Measurements from ENCODE around the gene TXNDC15.
"Not testable (repeated sequence)": the region's sequence is repeated elsewhere in the genome, so short reads cannot be mapped to it uniquely, and the experiment has no call there.

Gene TXNDC15

DNA sequence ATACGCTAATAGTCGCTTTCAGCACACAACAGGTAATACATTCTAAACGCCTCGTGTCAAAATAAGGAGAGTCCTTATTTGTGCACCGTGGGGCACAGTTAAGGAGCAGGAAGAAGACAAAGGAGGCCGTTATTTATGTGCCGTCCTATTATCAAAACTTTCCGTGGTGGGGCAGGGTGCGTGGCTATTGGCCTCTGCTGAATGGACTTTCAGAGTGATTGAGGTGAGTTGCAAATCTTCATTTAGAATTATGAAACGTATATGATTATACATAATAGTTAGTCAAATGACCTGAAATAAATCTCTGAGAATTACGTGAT is 27.6 kb upstream of the TXNDC15 start:
- Histone ChIP-seq H3K9me3 (ENCODE audit: control insufficient read depth, low read length) (no peaks in the 10 kb centered on the region), H3K4me1 (ENCODE audit: control insufficient read depth, insufficient read depth, low read length) (peaks cover 16% of the 10 kb centered on the region), H3K4me3 (ENCODE audit: low read length) (peak overlapping the region; percentile 43), H3K27me3 (ENCODE audit: control insufficient read depth, insufficient read depth, low read length) (no peaks in the 10 kb centered on the region), H3K36me3 (ENCODE audit: control insufficient read depth, insufficient read depth, low read length) (no peaks in the 10 kb centered on the region), H3K9ac (ENCODE audit: low read length) (peak overlapping the region; percentile 36)

DNA sequence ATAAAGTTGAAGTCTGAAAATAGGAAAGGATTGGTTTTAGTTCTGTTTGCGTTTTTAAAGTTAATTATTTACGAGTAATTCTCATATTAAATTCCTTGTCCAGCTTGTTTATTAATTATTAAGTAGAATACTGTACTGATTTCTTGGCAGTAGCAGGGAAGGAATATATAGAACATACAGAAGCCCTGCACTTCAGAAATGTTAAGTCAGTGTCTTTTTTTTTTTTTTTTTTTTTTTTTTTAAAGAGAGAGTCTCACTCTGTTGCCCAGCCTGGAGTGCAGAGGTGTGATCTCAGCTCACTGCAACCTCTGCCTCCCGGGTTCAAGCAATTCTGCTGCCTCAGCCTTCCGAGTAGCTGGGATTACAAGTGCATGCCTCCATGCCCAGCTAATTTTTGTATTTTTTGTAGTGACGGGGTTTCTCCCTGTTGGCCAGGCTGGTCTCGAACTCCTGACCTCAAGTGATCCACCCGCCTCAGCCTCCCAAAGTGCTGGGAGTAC is 24.7 kb upstream of the TXNDC15 start:
- H3K9me3 ChIP-seq (ENCODE audit: control insufficient read depth, low read length); H3K4me3 ChIP-seq (ENCODE audit: low read length); H3K36me3 ChIP-seq (ENCODE audit: control insufficient read depth, insufficient read depth, low read length); H3K9ac ChIP-seq (ENCODE audit: low read length); H3K27me3 ChIP-seq (ENCODE audit: control insufficient read depth, insufficient read depth, low read length): not testable (repeated sequence)
- H3K4me1 ChIP-seq (ENCODE audit: control insufficient read depth, insufficient read depth, low read length), result peaks cover 16% of the 10 kb centered on the region

GRCh38 chr5:134851307-134851923 is 22.8 kb upstream of the TXNDC15 start:
- peaks cover 16% of the 10 kb centered on the region for H3K4me1 ChIP-seq (ENCODE audit: control insufficient read depth, insufficient read depth, low read length)
- no peaks in the 10 kb centered on the region for H3K27me3 ChIP-seq (ENCODE audit: control insufficient read depth, insufficient read depth, low read length)
- no peaks in the 10 kb centered on the region for H3K9me3 ChIP-seq (ENCODE audit: control insufficient read depth, low read length)
- H3K4me3 ChIP-seq (ENCODE audit: low read length), result no peak overlapping the region
- no peak overlapping the region for H3K9ac ChIP-seq (ENCODE audit: low read length)
- peaks cover 6% of the 10 kb centered on the region for H3K36me3 ChIP-seq (ENCODE audit: control insufficient read depth, insufficient read depth, low read length)

- not testable (repeated sequence) for H3K36me3 ChIP-seq (ENCODE audit: control insufficient read depth, insufficient read depth, low read length); H3K4me3 ChIP-seq (ENCODE audit: low read length)
These were observed 17.7 kb upstream of the TXNDC15 start for GRCh38 chr5:134856465-134856864.

DNA sequence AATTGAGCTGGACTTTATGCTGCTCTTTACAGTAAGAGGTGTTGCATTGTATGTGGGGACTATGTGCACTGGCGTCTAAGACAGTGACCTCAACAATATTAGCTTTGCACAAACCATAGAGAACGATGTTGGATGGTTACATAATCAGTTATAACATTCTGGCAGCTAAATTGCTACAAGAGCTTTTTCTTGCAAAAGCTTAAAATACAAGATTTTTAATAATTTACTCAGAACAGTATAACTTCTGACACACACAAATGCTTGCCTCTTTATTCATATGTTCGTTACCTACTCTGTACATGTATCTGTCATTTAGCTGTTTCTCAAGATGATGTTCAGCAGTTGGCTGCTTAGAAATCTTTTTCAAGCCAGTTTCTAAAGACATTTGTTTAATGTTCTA is 16.8 kb upstream of the TXNDC15 start:
- Histone ChIP-seq H3K27me3 (ENCODE audit: control insufficient read depth, insufficient read depth, low read length) (no peaks in the 10 kb centered on the region), H3K4me3 (ENCODE audit: low read length) (no peak overlapping the region), H3K36me3 (ENCODE audit: control insufficient read depth, insufficient read depth, low read length) (peaks cover 6% of the 10 kb centered on the region), H3K9ac (ENCODE audit: low read length) (no peak overlapping the region), H3K9me3 (ENCODE audit: control insufficient read depth, low read length) (no peaks in the 10 kb centered on the region), H3K4me1 (ENCODE audit: control insufficient read depth, insufficient read depth, low read length) (no peaks in the 10 kb centered on the region)

More at GRCh38 chr5:134856465-134856864, 17.7 kb upstream of the TXNDC15 start:
- not testable (repeated sequence) for H3K27me3 ChIP-seq (ENCODE audit: control insufficient read depth, insufficient read depth, low read length); H3K4me1 ChIP-seq (ENCODE audit: control insufficient read depth, insufficient read depth, low read length); H3K9me3 ChIP-seq (ENCODE audit: control insufficient read depth, low read length); H3K9ac ChIP-seq (ENCODE audit: low read length)

DNA sequence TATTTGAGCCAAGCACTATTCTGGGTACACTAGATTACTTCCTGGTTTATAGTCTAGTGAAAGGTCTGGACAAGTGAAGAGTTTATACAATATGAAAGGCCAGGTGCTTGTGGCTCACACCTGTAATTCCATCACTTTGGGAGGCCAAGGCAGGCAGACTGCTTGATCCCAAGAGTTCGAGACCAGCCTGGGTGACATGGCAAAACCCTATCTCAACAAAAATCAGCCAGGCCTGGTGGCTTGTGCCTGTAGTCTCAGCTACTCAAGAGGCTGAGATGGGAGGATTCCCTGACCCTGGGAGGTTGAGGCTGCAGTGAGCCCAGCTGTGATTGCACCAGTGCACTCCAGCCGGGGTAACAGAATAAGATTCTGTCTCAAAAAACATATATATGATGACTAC is 9.5 kb upstream of the TXNDC15 start:
- Histone ChIP-seq H3K36me3 (ENCODE audit: control insufficient read depth, insufficient read depth, low read length) (no peaks in the 10 kb centered on the region), H3K9me3 (ENCODE audit: control insufficient read depth, low read length) (no peaks in the 10 kb centered on the region), H3K4me1 (ENCODE audit: control insufficient read depth, insufficient read depth, low read length) (no peaks in the 10 kb centered on the region), H3K9ac (ENCODE audit: low read length) (no peak overlapping the region), H3K27me3 (ENCODE audit: control insufficient read depth, insufficient read depth, low read length) (no peaks in the 10 kb centered on the region), H3K4me3 (ENCODE audit: low read length) (no peak overlapping the region)

GRCh38 chr5:134873494-134873893 is 677 bp upstream of the TXNDC15 start:
- H3K27me3 ChIP-seq (ENCODE audit: control insufficient read depth, insufficient read depth, low read length), result no peaks in the 10 kb centered on the region

DNA sequence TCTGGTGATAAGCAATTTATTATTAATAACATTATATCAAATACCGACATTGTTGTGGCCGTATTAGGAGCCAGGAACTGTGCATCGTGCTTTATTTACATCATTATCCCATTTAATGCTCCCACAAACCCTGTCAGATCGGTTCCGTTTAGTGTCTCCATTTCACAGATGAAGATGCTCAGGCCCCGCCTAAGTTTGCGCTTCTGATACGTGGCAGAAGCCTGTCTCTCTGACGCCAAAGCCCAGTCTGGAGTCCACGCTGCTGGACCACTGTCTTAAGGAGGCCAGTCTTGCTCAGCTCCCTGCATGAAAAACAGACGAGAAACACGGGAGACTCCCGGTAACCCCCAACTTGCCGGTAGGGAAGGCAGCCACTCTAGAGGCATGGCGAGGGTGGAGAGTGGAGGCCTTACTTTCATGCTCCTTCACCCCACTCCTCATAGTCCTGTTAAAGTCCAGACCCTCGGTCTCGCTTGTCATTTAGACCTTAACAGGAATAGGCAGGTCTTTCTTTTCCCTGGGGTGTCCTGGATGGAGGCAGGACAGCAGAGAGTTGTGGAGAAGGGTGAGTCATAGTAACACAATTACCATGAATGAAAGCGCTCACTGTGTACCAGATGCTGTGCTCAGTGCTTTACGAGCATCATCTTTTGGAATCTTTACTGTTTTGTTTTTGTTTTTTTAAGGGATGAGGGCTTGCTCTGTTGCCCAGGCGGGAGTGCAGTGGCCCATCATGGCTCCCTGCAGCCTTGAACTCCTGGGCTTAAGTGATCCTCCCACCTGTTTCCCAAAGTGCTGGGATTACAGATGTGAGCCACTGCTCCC is 872 bp downstream of the TXNDC15 start:
- Histone ChIP-seq H3K4me3 (ENCODE audit: low read length) (peak overlapping the region; percentile 94), H3K4me1 (ENCODE audit: control insufficient read depth, insufficient read depth, low read length) (peaks cover 12% of the 10 kb centered on the region), H3K9ac (ENCODE audit: low read length) (peak overlapping the region; percentile 68), H3K27me3 (ENCODE audit: control insufficient read depth, insufficient read depth, low read length) (no peaks in the 10 kb centered on the region), H3K36me3 (ENCODE audit: control insufficient read depth, insufficient read depth, low read length) (no peaks in the 10 kb centered on the region), H3K9me3 (ENCODE audit: control insufficient read depth, low read length) (no peaks in the 10 kb centered on the region)

More at GRCh38 chr5:134873494-134873893, 677 bp upstream of the TXNDC15 start:
- Histone ChIP-seq H3K36me3 (ENCODE audit: control insufficient read depth, insufficient read depth, low read length) (no peaks in the 10 kb centered on the region), H3K9ac (ENCODE audit: low read length) (peak overlapping the region; percentile 68), H3K9me3 (ENCODE audit: control insufficient read depth, low read length) (no peaks in the 10 kb centered on the region), H3K4me1 (ENCODE audit: control insufficient read depth, insufficient read depth, low read length) (peaks cover 12% of the 10 kb centered on the region), H3K4me3 (ENCODE audit: low read length) (peak overlapping the region; percentile 12)

- Histone ChIP-seq H3K4me1 (ENCODE audit: control insufficient read depth, insufficient read depth, low read length) (peaks cover 12% of the 10 kb centered on the region), H3K9me3 (ENCODE audit: control insufficient read depth, low read length) (no peaks in the 10 kb centered on the region), H3K4me3 (ENCODE audit: low read length) (no peak overlapping the region), H3K36me3 (ENCODE audit: control insufficient read depth, insufficient read depth, low read length) (no peaks in the 10 kb centered on the region), H3K9ac (ENCODE audit: low read length) (no peak overlapping the region), H3K27me3 (ENCODE audit: control insufficient read depth, insufficient read depth, low read length) (no peaks in the 10 kb centered on the region)
These were observed 3.0 kb downstream of the TXNDC15 start for GRCh38 chr5:134877159-134877558.

- Histone ChIP-seq H3K4me1 (ENCODE audit: control insufficient read depth, insufficient read depth, low read length) (peaks cover 11% of the 10 kb centered on the region), H3K27me3 (ENCODE audit: control insufficient read depth, insufficient read depth, low read length) (no peaks in the 10 kb centered on the region), H3K4me3 (ENCODE audit: low read length) (no peak overlapping the region), H3K9me3 (ENCODE audit: control insufficient read depth, low read length) (no peaks in the 10 kb centered on the region), H3K36me3 (ENCODE audit: control insufficient read depth, insufficient read depth, low read length) (no peaks in the 10 kb centered on the region), H3K9ac (ENCODE audit: low read length) (no peak overlapping the region)
These were observed 4.2 kb downstream of the TXNDC15 start for GRCh38 chr5:134878403-134878802.

- no peaks in the 10 kb centered on the region for H3K27me3 ChIP-seq (ENCODE audit: control insufficient read depth, insufficient read depth, low read length)
- no peak overlapping the region for H3K4me3 ChIP-seq (ENCODE audit: low read length)
- H3K9ac ChIP-seq (ENCODE audit: low read length), result no peak overlapping the region
- no peaks in the 10 kb centered on the region for H3K36me3 ChIP-seq (ENCODE audit: control insufficient read depth, insufficient read depth, low read length)
- H3K9me3 ChIP-seq (ENCODE audit: control insufficient read depth, low read length), result no peaks in the 10 kb centered on the region
- H3K4me1 ChIP-seq (ENCODE audit: control insufficient read depth, insufficient read depth, low read length), result peaks cover 8% of the 10 kb centered on the region
These were observed 5.3 kb downstream of the TXNDC15 start for GRCh38 chr5:134879456-134879855.

GRCh38 chr5:134880937-134881336 is 6.8 kb downstream of the TXNDC15 start:
- not testable (repeated sequence) for H3K36me3 ChIP-seq (ENCODE audit: control insufficient read depth, insufficient read depth, low read length); H3K9ac ChIP-seq (ENCODE audit: low read length); H3K9me3 ChIP-seq (ENCODE audit: control insufficient read depth, low read length); H3K4me3 ChIP-seq (ENCODE audit: low read length); H3K4me1 ChIP-seq (ENCODE audit: control insufficient read depth, insufficient read depth, low read length); H3K27me3 ChIP-seq (ENCODE audit: control insufficient read depth, insufficient read depth, low read length)
